H9 (cell line): ENCODE measurements around the gene TXNDC5. TPM values are rescaled to one million over a fixed set of nuclear protein-coding genes. Genes with fewer than 3 reads are reported as not detected.

Source experiments
- DNase-seq: peaks from one replicate; pipeline ENCODE4 v3.0.0-alpha.2; 2017
- H2AFZ ChIP-seq: one replicate; pipeline ENCODE4 v1.6.1; 2013; ENCODE audit warnings: mild to moderate bottlenecking, low read length, control low read depth, moderate library complexity
- H2AK5ac ChIP-seq: 2 replicates; pipeline ENCODE4 v1.6.1; 2013; ENCODE audit warnings: low read length, control low read depth, mixed read lengths; ENCODE audit not compliant: insufficient read length
- H2BK120ac ChIP-seq: one replicate; pipeline ENCODE4 v1.6.1; 2013; ENCODE audit warnings: low read depth, mild to moderate bottlenecking, low read length, control low read depth, inconsistent platforms; ENCODE audit not compliant: poor library complexity, severe bottlenecking
- H2BK12ac ChIP-seq: 2 replicates; pipeline ENCODE4 v1.6.1; 2013; ENCODE audit warnings: low read length, control low read depth, mixed read lengths, low read depth; ENCODE audit not compliant: insufficient read length
- H2BK15ac ChIP-seq: 2 replicates; pipeline ENCODE4 v1.6.1; 2013; ENCODE audit warnings: low read depth, low read length, control low read depth
- H2BK20ac ChIP-seq: one replicate; pipeline ENCODE4 v1.6.1; 2013; ENCODE audit warnings: low read depth, mild to moderate bottlenecking, low read length, control low read depth, inconsistent platforms; ENCODE audit not compliant: poor library complexity, severe bottlenecking
- H2BK5ac ChIP-seq: 2 replicates; pipeline ENCODE4 v1.6.1; 2013; ENCODE audit warnings: low read length, control low read depth, mixed read lengths; ENCODE audit not compliant: insufficient read length
- H3K14ac ChIP-seq: 2 replicates; pipeline ENCODE4 v1.6.1; 2013; ENCODE audit warnings: low read length, control low read depth; ENCODE audit not compliant: insufficient read depth
- H3K18ac ChIP-seq: 2 replicates; pipeline ENCODE4 v1.6.1; 2013; ENCODE audit warnings: low read depth, mild to moderate bottlenecking, mixed read lengths, low read length, control low read depth; ENCODE audit not compliant: insufficient read length
- H3K23ac ChIP-seq: 2 replicates; pipeline ENCODE4 v1.6.1; 2013; ENCODE audit warnings: low read length, control low read depth, mixed read lengths, low read depth; ENCODE audit not compliant: insufficient read length
- H3K23me2 ChIP-seq: 2 replicates; pipeline ENCODE4 v1.6.1; 2013; ENCODE audit warnings: low read depth, mild to moderate bottlenecking, mixed read lengths, low read length, control low read depth; ENCODE audit not compliant: insufficient read length, poor library complexity, severe bottlenecking
- H3K27ac ChIP-seq: 2 replicates; pipeline ENCODE4 v1.5.1; 2013; ENCODE audit warnings: low read length, control low read depth, mixed read lengths, low read depth; ENCODE audit not compliant: insufficient read length
- H3K27me3 ChIP-seq: 2 replicates; pipeline ENCODE4 v1.6.1; 2013; ENCODE audit warnings: low read length, control low read depth, inconsistent platforms; ENCODE audit not compliant: insufficient read depth
- H3K4ac ChIP-seq: 2 replicates; pipeline ENCODE4 v1.6.1; 2013; ENCODE audit warnings: low read depth, mild to moderate bottlenecking, control low read depth, inconsistent platforms, low read length, moderate library complexity
- H3K4me1 ChIP-seq: 2 replicates; pipeline ENCODE4 v1.6.1; 2013; ENCODE audit warnings: low read length, control low read depth, inconsistent platforms; ENCODE audit not compliant: insufficient read depth
- H3K4me2 ChIP-seq: 2 replicates; pipeline ENCODE4 v1.6.1; 2013; ENCODE audit warnings: low read length, control low read depth, mixed read lengths; ENCODE audit not compliant: insufficient read length, insufficient read depth
- H3K56ac ChIP-seq: 2 replicates; pipeline ENCODE4 v1.6.1; 2013; ENCODE audit warnings: low read depth, mild to moderate bottlenecking, mixed read lengths, low read length, control low read depth; ENCODE audit not compliant: insufficient read length
- H3K79me1 ChIP-seq: 2 replicates; pipeline ENCODE4 v1.6.1; 2013; ENCODE audit warnings: low read depth, mild to moderate bottlenecking, moderate library complexity, low read length, control low read depth, inconsistent platforms; ENCODE audit not compliant: insufficient read depth, poor library complexity, severe bottlenecking
- H3K79me2 ChIP-seq: 2 replicates; pipeline ENCODE4 v1.6.1; 2013; ENCODE audit warnings: low read length, control low read depth, inconsistent platforms; ENCODE audit not compliant: insufficient read depth
- H3K9ac ChIP-seq: 2 replicates; pipeline ENCODE4 v1.6.1; 2013; ENCODE audit warnings: low read length, control low read depth, mixed read lengths; ENCODE audit not compliant: insufficient read length; ENCODE audit errors: extremely low read depth
- H3K9me3 ChIP-seq: one replicate; pipeline ENCODE4 v1.6.1; 2013; ENCODE audit warnings: low read depth, low read length, inconsistent platforms; ENCODE audit not compliant: control insufficient read depth
- H3T11ph ChIP-seq: one replicate; pipeline ENCODE4 v1.6.1; 2013; ENCODE audit warnings: mild to moderate bottlenecking, low read length, control low read depth, inconsistent platforms
- H4K20me1 ChIP-seq: one replicate; pipeline ENCODE4 v1.6.1; 2013; ENCODE audit not compliant: control insufficient read depth, insufficient read length, insufficient read depth
- H4K5ac ChIP-seq: 2 replicates; pipeline ENCODE4 v1.6.1; 2013; ENCODE audit warnings: low read depth, mild to moderate bottlenecking, mixed read lengths, low read length, control low read depth; ENCODE audit not compliant: insufficient read length
- H4K8ac ChIP-seq: replicated peaks from 2 replicates; pipeline ENCODE4 v1.6.1; 2013; ENCODE audit warnings: low read length, control low read depth, mixed read lengths, low read depth; ENCODE audit not compliant: insufficient read length
- H4K91ac ChIP-seq: 2 replicates; pipeline ENCODE4 v1.6.1; 2013; ENCODE audit warnings: low read depth, mild to moderate bottlenecking, moderate library complexity, mixed read lengths, low read length, control low read depth; ENCODE audit not compliant: insufficient read length
- H3K27ac Mint-ChIP-seq, 3 experiments: 2 replicates in 2 of 3; 3 replicates in 1 of 3; pipeline ENCODE4 v1.8.0; 2020 to 2021; ENCODE audit warnings: mixed read lengths in 3 of 3, mild to moderate bottlenecking in 1 of 3, moderate library complexity in 1 of 3
- H3K27me3 Mint-ChIP-seq: 2 replicates; pipeline ENCODE4 v1.8.0; 2021; ENCODE audit warnings: low read depth, mild to moderate bottlenecking, moderate library complexity, mixed read lengths
- H3K36me3 Mint-ChIP-seq, 3 experiments: 2 replicates in 2 of 3; 3 replicates in 1 of 3; pipeline ENCODE4 v1.8.0; 2020 to 2021; ENCODE audit warnings: low read depth in 3 of 3, mixed read lengths in 3 of 3; ENCODE audit not compliant: insufficient read depth in 1 of 3
- H3K4me1 Mint-ChIP-seq, 2 experiments: 2 replicates each; pipeline ENCODE4 v1.8.0; 2020; ENCODE audit warnings: mixed read lengths in 2 of 2
- H3K4me3 Mint-ChIP-seq, 2 experiments: 2 replicates in 1 of 2; 3 replicates in 1 of 2; pipeline ENCODE4 v1.8.0; 2020 to 2021; ENCODE audit warnings: mild to moderate bottlenecking in 2 of 2, mixed read lengths in 2 of 2, moderate library complexity in 1 of 2
- H3K9me3 Mint-ChIP-seq, 2 experiments: 2 replicates in 1 of 2; 3 replicates in 1 of 2; pipeline ENCODE4 v1.8.0; 2020; ENCODE audit warnings: mild to moderate bottlenecking in 2 of 2, mixed read lengths in 2 of 2, moderate library complexity in 1 of 2
- CTCF ChIP-seq: fragments of 200-600 bp; sonication (generic); conservative IDR thresholded peaks from 3 replicates; pipeline ENCODE4 v1.8.0; 2021; ENCODE audit warnings: antibody characterized with exemption, mild to moderate bottlenecking
- WGBS: extraction: QIAGEN DNeasy Blood & Tissue Kit; methylation state at CpG from one replicate; pipeline ENCODE4 v1.1.7; 2013; ENCODE audit warnings: missing lambda C conversion rate, low lambda C conversion rate, mixed read lengths; ENCODE audit not compliant: insufficient read length; ENCODE audit errors: extremely low coverage; 5-methylcytosine and 5-hydroxymethylcytosine counted together
- total RNA-seq: library from RNA; stranded (reverse); gene quantifications from 2 replicates; pipeline ENCODE4 v1.2.1, GENCODE V29; 2021

TXNDC5 gene
- total RNA-seq, 1 experiment from 2014 or later = 130 TPM

DNA sequence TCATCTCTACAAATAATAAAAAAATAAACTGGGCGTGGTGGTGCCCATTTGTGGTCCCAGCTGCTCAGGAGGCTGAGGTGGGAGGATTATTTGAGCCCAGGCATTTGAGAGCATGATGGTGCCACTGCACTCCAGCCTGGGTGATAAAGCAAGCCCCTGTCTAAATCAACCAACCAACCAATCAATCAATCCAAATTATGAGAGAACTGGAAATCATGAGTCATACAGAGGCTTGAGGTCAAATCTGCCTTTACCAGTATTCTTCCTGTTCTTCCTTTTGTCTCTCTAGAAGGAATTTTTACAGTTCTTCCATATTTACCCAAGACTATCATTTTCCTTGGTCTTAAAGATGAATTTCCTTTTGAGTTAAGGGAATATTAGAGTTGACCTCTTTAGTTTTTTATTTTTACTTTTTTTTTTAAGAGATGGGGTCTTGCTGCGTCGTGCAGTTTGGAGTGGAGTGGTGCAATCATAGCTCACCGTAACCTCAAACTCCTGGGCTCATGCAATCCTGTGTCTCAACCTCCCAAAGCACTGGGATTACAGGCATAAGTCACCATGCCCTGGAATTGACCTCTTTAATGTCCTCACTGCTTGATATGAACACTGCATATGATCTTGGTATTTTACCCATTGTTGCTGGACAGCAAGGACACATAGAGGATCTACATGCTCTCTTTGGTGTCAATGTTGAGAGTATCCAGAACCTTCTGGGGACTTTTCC, 44.1 kb upstream of the TXNDC5 start:
- H4K91ac ChIP-seq = no peak overlapping the region
- H4K20me1 ChIP-seq = no peaks in the 10 kb centered on the region
- no peak overlapping the region for H3K9ac ChIP-seq
- H3K27me3 ChIP-seq = no peaks in the 10 kb centered on the region
- Mint-ChIP-seq H3K4me3 (no peak overlapping the region), H3K4me1 (no peaks in the 10 kb centered on the region), H3K9me3 (peaks cover 9 to 15% of the 10 kb centered on the region in 2 experiments; a peak in 4 of 5 replicates), H3K27ac (peak overlapping the region in 1 of 3 experiments; percentile 31; a peak in 1 of 7 replicates), H3K27me3 (peaks cover 5% of the 10 kb centered on the region; the same call in 1 of the 2 replicates), H3K36me3 (peaks cover 0 to 10% (median 2%) of the 10 kb centered on the region in 3 experiments; a peak in 5 of 7 replicates)
- H3K79me2 ChIP-seq = no peaks in the 10 kb centered on the region
- H3K18ac ChIP-seq = no peak overlapping the region
- no peak overlapping the region for H2BK20ac ChIP-seq
- no peak overlapping the region for H2BK5ac ChIP-seq
- no peak overlapping the region for H2AFZ ChIP-seq
- H2AK5ac ChIP-seq = no peak overlapping the region
- H3K23me2 ChIP-seq = no peaks in the 10 kb centered on the region
- H3K23ac ChIP-seq = no peak overlapping the region
- no peak overlapping the region for H4K8ac ChIP-seq
- H3K9me3 ChIP-seq = no peaks in the 10 kb centered on the region
- H3K4ac ChIP-seq = no peak overlapping the region
- H3K14ac ChIP-seq = no peak overlapping the region
- H3K79me1 ChIP-seq = no peaks in the 10 kb centered on the region
- H3K4me1 ChIP-seq = no peaks in the 10 kb centered on the region
- H3T11ph ChIP-seq = no peak overlapping the region
- TF ChIP-seq CTCF = no peak
- no peak overlapping the region for H3K4me2 ChIP-seq
- DNase-seq = no peak
- H2BK120ac ChIP-seq = no peak overlapping the region
- no peak overlapping the region for H4K5ac ChIP-seq
- no peak overlapping the region for H3K56ac ChIP-seq
- no peak overlapping the region for H2BK15ac ChIP-seq
- no CpG with 5 or more reads among the region's 4 CpGs for WGBS
- no peak overlapping the region for H2BK12ac ChIP-seq
- H3K27ac ChIP-seq = no peak overlapping the region
